GM19372 (cell line): Measurements from ENCODE around the gene BZW2.

Source experiments
- ATAC-seq: cut with Tn5 transposase; IDR thresholded peaks from one replicate; pipeline ENCODE4 v1.9.1; 2021; ENCODE audit warnings: mild to moderate bottlenecking, low read depth, moderate library complexity; ENCODE audit not compliant: unreplicated experiment

Gene BZW2

GRCh38 chr7:16711730-16712129, 65.7 kb downstream of the BZW2 start:
- no peak for ATAC-seq

DNA sequence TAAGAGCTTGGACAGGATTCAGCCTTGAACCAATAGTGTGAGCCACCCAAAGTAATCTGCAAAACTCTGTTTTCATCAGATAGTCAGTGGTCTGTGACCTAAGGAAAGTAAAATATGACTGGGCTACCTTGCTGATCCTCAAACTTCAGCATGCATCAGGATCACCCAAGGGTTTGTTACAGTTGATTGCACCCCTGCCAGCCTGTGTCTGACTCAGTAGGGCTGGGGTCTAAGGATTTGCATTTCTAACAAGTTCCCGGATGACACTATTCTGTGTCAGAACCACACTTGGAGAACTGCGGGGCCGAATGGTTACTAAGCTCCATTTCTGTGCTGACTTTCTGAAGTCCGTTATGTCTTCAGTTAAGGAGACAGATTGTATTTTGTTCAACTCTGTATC, 66.9 kb downstream of the BZW2 start:
- ATAC-seq = no peak

- ATAC-seq = no peak
Measured at GRCh38 chr7:16715928-16716327, 69.9 kb downstream of the BZW2 start.

DNA sequence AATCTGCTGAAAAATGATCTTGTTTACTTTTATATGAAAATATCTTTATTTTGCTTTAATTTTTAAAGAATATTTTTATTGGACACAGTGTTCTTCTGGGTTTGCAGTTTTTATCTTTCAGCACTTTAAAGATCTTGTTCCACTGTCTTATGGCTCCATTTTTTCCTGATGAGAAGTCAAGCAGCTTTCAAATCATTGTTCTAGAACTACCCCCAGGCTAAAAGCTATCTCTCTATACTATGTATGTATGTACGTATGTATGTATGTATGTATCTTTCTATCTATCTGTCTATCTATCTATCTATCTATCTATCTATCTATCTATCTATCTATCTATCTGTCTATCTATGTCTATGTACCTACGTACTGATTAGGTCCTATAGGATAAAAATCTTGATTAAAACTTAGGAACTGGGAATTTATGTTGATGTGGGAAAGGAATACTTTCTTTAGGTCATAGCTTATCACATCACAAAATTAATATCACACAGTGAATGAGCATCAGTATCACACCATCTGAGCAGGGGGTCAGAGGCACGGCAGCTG, 72.2 kb downstream of the BZW2 start:
- ATAC-seq = no peak

DNA sequence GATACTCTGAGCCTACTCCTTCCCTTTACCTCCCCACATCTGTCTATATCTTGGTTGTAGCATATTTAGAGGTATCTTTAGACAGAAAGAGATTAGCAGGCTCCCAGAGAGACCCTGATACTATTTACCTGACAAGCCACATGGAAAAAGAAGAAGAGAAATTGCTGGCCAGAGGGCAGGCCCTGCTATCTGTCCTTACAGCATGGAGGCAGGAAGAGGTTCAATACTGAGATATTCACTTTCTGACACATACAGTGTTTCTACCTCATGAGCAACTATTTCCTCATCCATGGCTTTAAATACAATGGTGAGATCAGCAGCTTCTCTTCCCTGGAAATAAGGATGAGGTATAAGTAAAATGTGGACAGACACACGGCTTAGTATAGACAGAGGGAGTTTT, 73.7 kb downstream of the BZW2 start:
- ATAC-seq = no peak

- no peak for ATAC-seq
Measured at GRCh38 chr7:16721541-16721940, 75.6 kb downstream of the BZW2 start.

GRCh38 chr7:16724344-16724743, 78.4 kb downstream of the BZW2 start:
- no peak for ATAC-seq

DNA sequence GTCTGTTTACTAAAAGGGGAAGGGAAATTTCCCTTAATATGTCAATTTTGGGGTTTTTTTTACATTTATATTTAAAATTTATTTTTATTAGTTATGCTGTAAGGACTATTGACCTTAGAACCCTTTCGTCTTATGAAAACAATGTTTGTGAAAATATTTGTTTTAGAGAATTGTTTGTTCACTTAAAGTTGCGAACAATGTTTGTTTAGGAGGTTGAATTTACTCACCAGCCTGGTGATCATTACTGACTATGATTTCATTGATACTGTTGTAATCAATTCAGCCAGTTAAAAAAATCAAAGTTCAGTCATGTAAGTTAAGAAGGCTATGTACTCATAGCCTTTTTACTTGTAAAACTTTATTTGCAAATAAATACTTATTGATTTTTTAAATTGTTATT, 80.2 kb downstream of the BZW2 start:
- ATAC-seq = no peak

GRCh38 chr7:16727736-16728135, 81.8 kb downstream of the BZW2 start:
- no peak for ATAC-seq

GRCh38 chr7:16728811-16729210, 82.8 kb downstream of the BZW2 start:
- no peak for ATAC-seq

DNA sequence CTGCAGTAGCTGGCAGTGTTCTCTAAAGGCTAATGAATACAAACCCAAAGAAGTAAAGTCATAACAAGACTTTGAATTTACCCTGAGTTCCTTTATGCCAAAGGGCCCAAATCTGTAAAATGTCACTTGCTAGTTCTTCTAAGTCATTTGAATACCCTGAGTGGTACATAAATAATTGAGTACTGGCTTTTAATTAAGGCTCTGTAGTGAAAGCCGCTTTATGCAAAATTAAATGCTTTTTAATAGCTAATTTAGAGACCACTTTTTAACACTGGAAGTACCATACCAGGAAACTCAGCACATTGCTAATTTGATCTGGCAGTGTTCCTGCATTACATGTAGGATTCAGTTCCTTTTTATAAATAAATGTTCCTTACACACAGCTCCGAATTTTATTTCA, 83.6 kb downstream of the BZW2 start:
- ATAC-seq = no peak

DNA sequence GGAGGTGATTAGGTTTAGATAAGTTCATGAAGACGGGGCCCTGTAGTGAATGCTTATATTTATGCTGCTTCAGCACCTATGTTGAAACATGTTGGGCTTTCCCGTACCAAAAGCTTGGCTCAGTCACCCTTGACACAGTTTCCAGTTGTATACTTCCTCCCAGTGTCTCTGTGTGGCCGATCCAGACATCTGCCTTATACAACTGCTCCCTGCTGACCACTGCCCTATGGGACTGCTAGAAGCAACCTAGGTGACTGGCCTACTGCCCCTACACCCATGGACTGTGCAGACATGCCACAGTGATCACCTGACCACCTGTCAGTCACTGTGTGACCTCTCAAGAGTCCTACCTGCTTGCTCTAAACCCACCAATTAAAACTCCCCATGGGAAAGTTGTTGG, 85.0 kb downstream of the BZW2 start:
- ATAC-seq = no peak

GRCh38 chr7:16732828-16733227, 86.8 kb downstream of the BZW2 start:
- ATAC-seq = no peak

- ATAC-seq = no peak
Measured at GRCh38 chr7:16734148-16734726, 88.3 kb downstream of the BZW2 start.

DNA sequence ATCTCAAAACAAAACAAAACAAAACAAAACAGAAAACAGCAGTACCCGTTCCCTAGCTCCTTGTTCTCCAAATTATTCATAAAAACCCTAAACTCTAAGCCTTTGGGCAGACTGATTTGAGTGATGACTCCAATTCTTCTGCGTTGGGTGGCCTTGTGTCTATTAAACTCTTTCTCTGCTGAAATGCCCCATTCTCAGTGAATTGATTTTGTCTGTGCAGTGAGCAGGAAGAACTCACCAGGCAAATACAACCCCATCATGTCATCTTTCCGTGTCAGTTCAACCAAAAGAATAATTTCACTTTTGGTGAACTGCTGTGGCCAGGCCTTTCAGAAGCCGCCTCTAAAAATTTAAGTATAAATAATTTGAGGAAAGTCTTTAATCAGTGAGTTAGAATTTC, 89.0 kb downstream of the BZW2 start:
- no peak for ATAC-seq

- no peak for ATAC-seq
Measured at GRCh38 chr7:16738011-16738688, 92.2 kb downstream of the BZW2 start.

- ATAC-seq = no peak
Measured at GRCh38 chr7:16739863-16740622, 94.1 kb downstream of the BZW2 start.

DNA sequence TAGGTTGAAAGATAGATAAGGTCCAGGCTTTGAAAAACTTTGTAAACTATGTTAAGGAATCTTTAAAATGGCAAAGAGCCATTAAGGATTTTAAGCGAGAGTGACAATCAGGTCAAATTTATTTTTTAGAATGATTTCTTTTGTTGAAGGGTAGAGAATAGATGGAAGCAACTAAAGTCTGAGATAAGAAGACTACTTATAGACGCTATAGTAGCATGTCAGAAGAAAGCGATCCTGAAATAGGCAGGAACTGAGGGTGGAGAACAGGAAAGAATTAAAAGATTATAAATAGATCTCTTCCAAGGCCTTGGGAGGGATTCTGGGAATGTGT, 94.6 kb downstream of the BZW2 start:
- no peak for ATAC-seq

- no peak for ATAC-seq
Measured at GRCh38 chr7:16740996-16741395, 95.0 kb downstream of the BZW2 start.

DNA sequence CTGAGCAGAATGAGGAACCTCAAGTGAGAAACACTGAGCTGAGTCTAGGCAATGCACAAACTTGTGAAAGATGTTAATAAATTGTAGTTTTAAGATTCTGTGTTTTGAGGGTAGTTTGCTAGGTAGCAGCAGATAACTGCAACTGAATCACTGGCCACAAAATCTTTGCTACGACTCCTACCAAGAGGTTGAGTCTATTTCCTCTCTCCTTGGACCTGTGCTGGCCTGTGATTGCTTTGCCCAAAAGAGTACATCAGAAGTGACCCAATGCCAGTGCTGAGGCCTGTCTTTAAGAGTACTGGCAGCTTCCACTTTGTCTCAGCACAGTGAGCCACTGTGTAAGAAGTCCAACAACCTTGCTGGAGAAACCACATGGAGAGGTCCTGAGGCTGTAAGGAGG, 95.7 kb downstream of the BZW2 start:
- no peak for ATAC-seq

- no peak for ATAC-seq
Measured at GRCh38 chr7:16742547-16742946, 96.6 kb downstream of the BZW2 start.

DNA sequence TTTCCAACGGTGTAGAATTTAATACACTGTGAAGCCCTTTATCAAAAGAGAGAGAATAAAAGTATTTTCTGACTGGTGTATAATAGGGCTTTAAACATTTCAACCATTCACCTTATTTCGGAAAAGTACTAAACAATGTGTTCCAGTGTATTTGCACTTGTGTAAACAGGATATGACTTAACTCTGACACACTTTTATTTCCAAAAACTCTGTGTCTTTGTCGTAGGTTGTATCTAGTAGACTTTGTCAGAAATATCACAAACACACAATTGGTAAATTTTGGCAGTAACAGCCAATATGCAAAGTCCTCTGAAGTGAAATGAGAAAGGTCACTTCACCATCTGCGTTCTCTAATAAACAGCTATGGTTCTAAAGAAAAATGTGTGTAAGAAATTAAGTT, 97.3 kb downstream of the BZW2 start:
- no peak for ATAC-seq
